ENCODE data around the gene ITGB5.

- no peak for TF ChIP-seq POLR2A (IDR thresholded peaks at IDR 0.05; ENCODE audit: low read depth, low read length)
- no peak for TF ChIP-seq POLR2AphosphoS5 (IDR thresholded peaks at IDR 0.05; ENCODE audit: low read depth, low read length)
- no peak for TF ChIP-seq TAF1 (IDR thresholded peaks at IDR 0.05; ENCODE audit: low read depth, low read length)
- no peak for TF ChIP-seq POU2F2 (IDR thresholded peaks at IDR 0.05; ENCODE audit: low read depth, low read length)
These were observed 33.6 kb upstream of the ITGB5 start for GRCh38 chr3:124920718-124921117.
